Right hindlimb (tissue), 1 donor: ENCODE measurements around the gene CSNK2A3.

Experiments used
- DNase-seq: peaks from one replicate; pipeline ENCODE4 v3.0.0-alpha.2; 2018

CSNK2A3 gene

GRCh38 chr11:11332141-11332710 lies 20.8 kb downstream of the CSNK2A3 start:
- DNase-seq = no peak

- no peak for DNase-seq
Measured at GRCh38 chr11:11329062-11329806, 23.8 kb downstream of the CSNK2A3 start.

- DNase-seq = no peak
Measured at GRCh38 chr11:11324090-11324489, 29.0 kb downstream of the CSNK2A3 start.

GRCh38 chr11:11322101-11322500 lies 30.9 kb downstream of the CSNK2A3 start:
- no peak for DNase-seq

GRCh38 chr11:11320825-11321224 lies 32.2 kb downstream of the CSNK2A3 start:
- no peak for DNase-seq

- no peak for DNase-seq
Measured at GRCh38 chr11:11318961-11319360, 34.1 kb downstream of the CSNK2A3 start.

GRCh38 chr11:11318461-11318860 lies 34.6 kb downstream of the CSNK2A3 start:
- DNase-seq = no peak

- DNase-seq = no peak
Measured at GRCh38 chr11:11316651-11317230, 36.3 kb downstream of the CSNK2A3 start.

GRCh38 chr11:11313902-11314692 lies 39.0 kb downstream of the CSNK2A3 start:
- no peak for DNase-seq

- DNase-seq = no peak
Measured at GRCh38 chr11:11313426-11313825, 39.6 kb downstream of the CSNK2A3 start.

- DNase-seq = no peak
Measured at GRCh38 chr11:11312738-11313137, 40.3 kb downstream of the CSNK2A3 start.

GRCh38 chr11:11311169-11311568 lies 41.9 kb downstream of the CSNK2A3 start:
- DNase-seq = no peak

- no peak for DNase-seq
Measured at GRCh38 chr11:11309906-11310305, 43.1 kb downstream of the CSNK2A3 start.

GRCh38 chr11:11308249-11308648 lies 44.8 kb downstream of the CSNK2A3 start:
- DNase-seq = no peak

GRCh38 chr11:11306855-11307254 lies 46.2 kb downstream of the CSNK2A3 start:
- DNase-seq = no peak

- DNase-seq = no peak
Measured at GRCh38 chr11:11304550-11304949, 48.5 kb downstream of the CSNK2A3 start.

- no peak for DNase-seq
Measured at GRCh38 chr11:11302565-11302964, 50.5 kb downstream of the CSNK2A3 start.
